Measurements from ENCODE around the gene G6PC1.

G6PC1 gene

DNA sequence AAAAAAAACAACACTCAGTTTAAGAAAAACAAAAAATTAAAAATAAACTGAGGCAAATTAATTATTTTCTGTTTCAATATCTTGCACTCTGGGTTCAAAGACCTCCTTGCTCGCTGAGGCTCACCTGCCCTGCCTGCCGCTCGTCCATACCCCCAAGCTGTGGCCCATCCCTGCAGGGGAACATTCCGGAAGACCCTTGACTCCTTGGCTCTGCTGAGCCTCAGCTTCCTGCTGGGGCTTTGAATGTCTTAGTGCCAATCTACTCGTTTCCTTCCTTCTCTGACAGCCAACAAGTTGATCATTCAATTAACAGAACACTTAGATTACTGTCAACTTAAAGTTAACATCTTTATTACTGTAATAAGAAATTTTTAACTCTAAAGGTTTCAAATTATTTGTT lies 24.3 kb downstream of the G6PC1 start:
- no peak overlapping the region for H2AK5ac ChIP-seq (ENCODE audit: low read length)
- no peak overlapping the region for H3K18ac ChIP-seq (ENCODE audit: low read length)
- WGBS (ENCODE audit: extremely low coverage, insufficient coverage, insufficient read length), result no CpG with 5 or more reads among the region's 5 CpGs
- H2AFZ ChIP-seq (ENCODE audit: insufficient read depth, low read length, poor library complexity), result no peak overlapping the region
- no peak overlapping the region for H2BK5ac ChIP-seq (ENCODE audit: low read depth, low read length, poor library complexity)
- H3K79me1 ChIP-seq (ENCODE audit: low read length), result no peaks in the 10 kb centered on the region
- H3K4ac ChIP-seq (ENCODE audit: low read depth, low read length), result no peak overlapping the region
- no peak overlapping the region for H4K91ac ChIP-seq (ENCODE audit: low read depth, low read length)
- no peaks in the 10 kb centered on the region for H3K9me3 ChIP-seq (ENCODE audit: insufficient read depth, low read depth, low read length)
- no peak overlapping the region for H3K23ac ChIP-seq (ENCODE audit: low read length)
- H3K9ac ChIP-seq (ENCODE audit: low read length), result no peak overlapping the region
- H3K14ac ChIP-seq (ENCODE audit: low read length), result no peak overlapping the region
- H4K12ac ChIP-seq (ENCODE audit: low read depth, low read length), result no peak overlapping the region
- no peak overlapping the region for H3K4me2 ChIP-seq (ENCODE audit: low read length)
- no peaks in the 10 kb centered on the region for H3K36me3 ChIP-seq (ENCODE audit: control insufficient read depth in 1 of 2, insufficient read depth in 2 of 2, low read length in 2 of 2)
- peaks cover 0 to 2% of the 10 kb centered on the region in 2 experiments for H3K4me1 ChIP-seq (ENCODE audit: control insufficient read depth in 1 of 2, insufficient read depth in 2 of 2, low read length in 2 of 2)
- no peaks in the 10 kb centered on the region for H3K79me2 ChIP-seq (ENCODE audit: control insufficient read depth, insufficient read depth, low read length, poor library complexity)
- H4K8ac ChIP-seq (ENCODE audit: low read depth, low read length), result no peak overlapping the region
- H2BK12ac ChIP-seq (ENCODE audit: low read length), result no peak overlapping the region
- H3K27ac ChIP-seq (ENCODE audit: low read depth, low read length), result no peak overlapping the region
- no peak overlapping the region for H3K4me3 ChIP-seq (ENCODE audit: low read depth, low read length)
- no peak overlapping the region for H2BK120ac ChIP-seq (ENCODE audit: insufficient read depth, low read length, poor library complexity)
- H3K27me3 ChIP-seq (ENCODE audit: insufficient read depth, low read length), result no peaks in the 10 kb centered on the region
- DNase-seq, result no peak

GRCh38 chr17:42928714-42929496 lies 28.3 kb downstream of the G6PC1 start:
- H3K79me2 ChIP-seq (ENCODE audit: control insufficient read depth, insufficient read depth, low read length, poor library complexity), result no peaks in the 10 kb centered on the region
- no peak overlapping the region for H3K23ac ChIP-seq (ENCODE audit: low read length)
- no peak overlapping the region for H4K91ac ChIP-seq (ENCODE audit: low read depth, low read length)
- H3K9me3 ChIP-seq (ENCODE audit: insufficient read depth, low read depth, low read length), result no peaks in the 10 kb centered on the region
- no peaks in the 10 kb centered on the region for H3K27me3 ChIP-seq (ENCODE audit: insufficient read depth, low read length)
- no CpG with 5 or more reads among the region's 9 CpGs for WGBS (ENCODE audit: extremely low coverage, insufficient coverage, insufficient read length)
- H3K27ac ChIP-seq (ENCODE audit: low read depth, low read length), result no peak overlapping the region
- H2BK120ac ChIP-seq (ENCODE audit: insufficient read depth, low read length, poor library complexity), result no peak overlapping the region
- no peak overlapping the region for H2BK5ac ChIP-seq (ENCODE audit: low read depth, low read length, poor library complexity)
- H3K18ac ChIP-seq (ENCODE audit: low read length), result no peak overlapping the region
- peaks cover 0 to 2% of the 10 kb centered on the region in 2 experiments for H3K4me1 ChIP-seq (ENCODE audit: control insufficient read depth in 1 of 2, insufficient read depth in 2 of 2, low read length in 2 of 2)
- H2AK5ac ChIP-seq (ENCODE audit: low read length), result no peak overlapping the region
- H3K14ac ChIP-seq (ENCODE audit: low read length), result no peak overlapping the region
- H3K4me2 ChIP-seq (ENCODE audit: low read length), result no peak overlapping the region
- no peak overlapping the region for H3K4me3 ChIP-seq (ENCODE audit: low read depth, low read length)
- no peaks in the 10 kb centered on the region for H3K79me1 ChIP-seq (ENCODE audit: low read length)
- H2BK12ac ChIP-seq (ENCODE audit: low read length), result no peak overlapping the region
- H4K12ac ChIP-seq (ENCODE audit: low read depth, low read length), result no peak overlapping the region
- H3K4ac ChIP-seq (ENCODE audit: low read depth, low read length), result no peak overlapping the region
- H2AFZ ChIP-seq (ENCODE audit: insufficient read depth, low read length, poor library complexity), result no peak overlapping the region
- H3K9ac ChIP-seq (ENCODE audit: low read length), result no peak overlapping the region
- no peak overlapping the region for H4K8ac ChIP-seq (ENCODE audit: low read depth, low read length)
- peak; percentile 2 to 34 for DNase-seq
- H3K36me3 ChIP-seq (ENCODE audit: control insufficient read depth in 1 of 2, insufficient read depth in 2 of 2, low read length in 2 of 2), result no peaks in the 10 kb centered on the region

- Histone ChIP-seq H2BK120ac (ENCODE audit: insufficient read depth, low read length, poor library complexity) (no peak overlapping the region), H3K79me1 (ENCODE audit: low read length) (no peaks in the 10 kb centered on the region), H2AK5ac (ENCODE audit: low read length) (no peak overlapping the region), H4K91ac (ENCODE audit: low read depth, low read length) (no peak overlapping the region), H3K14ac (ENCODE audit: low read length) (no peak overlapping the region), H3K9me3 (ENCODE audit: insufficient read depth, low read depth, low read length) (no peaks in the 10 kb centered on the region), H3K4me3 (ENCODE audit: low read depth, low read length) (no peak overlapping the region), H3K18ac (ENCODE audit: low read length) (no peak overlapping the region), H4K8ac (ENCODE audit: low read depth, low read length) (no peak overlapping the region), H2BK12ac (ENCODE audit: low read length) (no peak overlapping the region), H3K79me2 (ENCODE audit: control insufficient read depth, insufficient read depth, low read length, poor library complexity) (no peaks in the 10 kb centered on the region), H3K27ac (ENCODE audit: low read depth, low read length) (no peak overlapping the region), H3K27me3 (ENCODE audit: insufficient read depth, low read length) (no peaks in the 10 kb centered on the region), H3K4me2 (ENCODE audit: low read length) (no peak overlapping the region), H3K36me3 (ENCODE audit: control insufficient read depth in 1 of 2, insufficient read depth in 2 of 2, low read length in 2 of 2) (no peaks in the 10 kb centered on the region), H4K12ac (ENCODE audit: low read depth, low read length) (no peak overlapping the region), H3K23ac (ENCODE audit: low read length) (no peak overlapping the region), H2BK5ac (ENCODE audit: low read depth, low read length, poor library complexity) (no peak overlapping the region), H3K9ac (ENCODE audit: low read length) (no peak overlapping the region), H3K4me1 (ENCODE audit: control insufficient read depth in 1 of 2, insufficient read depth in 2 of 2, low read length in 2 of 2) (peaks cover 0 to 2% of the 10 kb centered on the region in 2 experiments), H3K4ac (ENCODE audit: low read depth, low read length) (no peak overlapping the region), H2AFZ (ENCODE audit: insufficient read depth, low read length, poor library complexity) (no peak overlapping the region)
- WGBS (ENCODE audit: extremely low coverage, insufficient coverage, insufficient read length), result no CpG with 5 or more reads among the region's 1 CpG
- DNase-seq, result no peak
These were observed 28.9 kb downstream of the G6PC1 start for GRCh38 chr17:42929497-42929844.

DNA sequence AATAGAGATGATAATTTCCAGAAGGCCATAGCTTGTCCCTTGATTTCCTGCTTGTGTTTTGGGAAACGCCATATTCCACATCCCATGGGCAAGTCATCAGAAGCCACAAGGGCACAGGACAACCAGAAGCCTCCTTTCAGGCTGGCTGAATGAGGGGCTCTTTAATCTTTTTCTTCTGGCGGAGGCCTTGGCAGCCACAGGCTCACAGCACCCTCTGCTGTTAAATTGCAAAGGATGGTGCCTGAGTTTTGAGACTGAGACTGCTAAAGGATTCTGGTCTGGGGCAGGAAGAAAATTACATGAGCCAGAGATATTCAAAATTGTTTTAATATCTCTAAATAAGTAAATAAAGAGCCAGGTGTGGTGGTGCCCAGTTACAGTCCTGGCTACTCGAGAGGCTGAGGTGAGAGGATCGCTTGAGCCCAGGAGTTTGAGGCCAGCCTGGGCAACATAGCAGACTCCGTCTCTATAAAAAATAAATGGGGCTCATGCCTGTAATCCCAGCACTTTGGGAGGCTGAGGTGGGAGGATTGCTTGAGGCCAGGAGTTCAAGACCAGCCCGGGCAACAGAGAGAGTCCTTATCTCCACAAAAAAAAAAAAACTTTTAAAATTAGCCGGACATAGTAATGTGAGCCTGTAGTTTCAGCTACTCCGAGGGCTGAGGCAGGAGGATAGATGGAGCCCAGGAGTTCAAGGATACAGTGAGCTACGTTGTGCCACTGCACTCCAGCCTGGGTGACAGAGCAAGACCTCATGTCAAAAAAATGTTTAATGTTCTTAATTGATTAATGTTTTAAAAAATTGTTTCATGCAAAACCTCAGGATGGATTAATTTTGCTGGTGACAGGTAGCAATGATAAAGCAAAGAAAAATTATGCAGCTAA lies 37.4 kb downstream of the G6PC1 start:
- H3K4me1 ChIP-seq (ENCODE audit: control insufficient read depth in 1 of 2, insufficient read depth in 2 of 2, low read length in 2 of 2), result no peaks in the 10 kb centered on the region
- no peak overlapping the region for H3K23ac ChIP-seq (ENCODE audit: low read length)
- no peak overlapping the region for H2BK120ac ChIP-seq (ENCODE audit: insufficient read depth, low read length, poor library complexity)
- H4K8ac ChIP-seq (ENCODE audit: low read depth, low read length), result no peak overlapping the region
- H3K79me2 ChIP-seq (ENCODE audit: control insufficient read depth, insufficient read depth, low read length, poor library complexity), result no peaks in the 10 kb centered on the region
- no peak overlapping the region for H2BK5ac ChIP-seq (ENCODE audit: low read depth, low read length, poor library complexity)
- H4K12ac ChIP-seq (ENCODE audit: low read depth, low read length), result no peak overlapping the region
- H2AK5ac ChIP-seq (ENCODE audit: low read length), result no peak overlapping the region
- H3K9ac ChIP-seq (ENCODE audit: low read length), result no peak overlapping the region
- H3K27ac ChIP-seq (ENCODE audit: low read depth, low read length), result no peak overlapping the region
- H3K4ac ChIP-seq (ENCODE audit: low read depth, low read length), result no peak overlapping the region
- no peak overlapping the region for H3K4me3 ChIP-seq (ENCODE audit: low read depth, low read length)
- H3K4me2 ChIP-seq (ENCODE audit: low read length), result no peak overlapping the region
- no peaks in the 10 kb centered on the region for H3K36me3 ChIP-seq (ENCODE audit: control insufficient read depth in 1 of 2, insufficient read depth in 2 of 2, low read length in 2 of 2)
- H3K9me3 ChIP-seq (ENCODE audit: insufficient read depth, low read depth, low read length), result no peaks in the 10 kb centered on the region
- no peaks in the 10 kb centered on the region for H3K79me1 ChIP-seq (ENCODE audit: low read length)
- no peak overlapping the region for H4K91ac ChIP-seq (ENCODE audit: low read depth, low read length)
- no peaks in the 10 kb centered on the region for H3K27me3 ChIP-seq (ENCODE audit: insufficient read depth, low read length)
- no peak overlapping the region for H2BK12ac ChIP-seq (ENCODE audit: low read length)
- no peak overlapping the region for H3K14ac ChIP-seq (ENCODE audit: low read length)
- no peak overlapping the region for H2AFZ ChIP-seq (ENCODE audit: insufficient read depth, low read length, poor library complexity)
- DNase-seq, result peak in 1 of 2 donors; percentile 49
- no peak overlapping the region for H3K18ac ChIP-seq (ENCODE audit: low read length)
- no CpG with 5 or more reads among the region's 9 CpGs for WGBS (ENCODE audit: extremely low coverage, insufficient coverage, insufficient read length)

All from trophoblast cell (in vitro differentiated cells and primary cell).